ENCODE results near the gene FGF18.

DNA sequence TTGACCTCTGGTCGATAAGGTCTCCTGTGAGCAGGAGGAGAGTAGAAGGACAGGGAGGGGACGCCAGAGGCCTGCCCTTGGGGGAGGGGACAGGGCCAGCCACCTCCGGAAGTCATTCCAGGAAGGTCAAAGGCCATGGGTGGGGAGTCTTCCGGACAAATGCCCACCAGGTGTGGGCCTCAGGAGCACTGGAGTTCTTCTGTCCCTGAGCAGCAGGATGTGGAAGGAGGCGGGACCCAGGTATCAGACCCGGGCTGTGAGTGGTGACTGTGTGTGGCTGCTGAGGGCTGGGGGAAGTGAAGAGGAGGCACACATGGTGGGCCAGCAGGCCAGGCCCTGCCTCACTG lies 13.9 kb downstream of the FGF18 start:
- TF ChIP-seq, protein P1, sequence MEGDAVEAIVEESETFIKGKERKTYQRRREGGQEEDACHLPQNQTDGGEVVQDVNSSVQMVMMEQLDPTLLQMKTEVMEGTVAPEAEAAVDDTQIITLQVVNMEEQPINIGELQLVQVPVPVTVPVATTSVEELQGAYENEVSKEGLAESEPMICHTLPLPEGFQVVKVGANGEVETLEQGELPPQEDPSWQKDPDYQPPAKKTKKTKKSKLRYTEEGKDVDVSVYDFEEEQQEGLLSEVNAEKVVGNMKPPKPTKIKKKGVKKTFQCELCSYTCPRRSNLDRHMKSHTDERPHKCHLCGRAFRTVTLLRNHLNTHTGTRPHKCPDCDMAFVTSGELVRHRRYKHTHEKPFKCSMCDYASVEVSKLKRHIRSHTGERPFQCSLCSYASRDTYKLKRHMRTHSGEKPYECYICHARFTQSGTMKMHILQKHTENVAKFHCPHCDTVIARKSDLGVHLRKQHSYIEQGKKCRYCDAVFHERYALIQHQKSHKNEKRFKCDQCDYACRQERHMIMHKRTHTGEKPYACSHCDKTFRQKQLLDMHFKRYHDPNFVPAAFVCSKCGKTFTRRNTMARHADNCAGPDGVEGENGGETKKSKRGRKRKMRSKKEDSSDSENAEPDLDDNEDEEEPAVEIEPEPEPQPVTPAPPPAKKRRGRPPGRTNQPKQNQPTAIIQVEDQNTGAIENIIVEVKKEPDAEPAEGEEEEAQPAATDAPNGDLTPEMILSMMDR (IDR thresholded peaks at IDR 0.05): no peak
- no peak for TF ChIP-seq POLR2AphosphoS5 (IDR thresholded peaks at IDR 0.05)
- TF ChIP-seq POLR2A (IDR thresholded peaks at IDR 0.05): no peak
- TF ChIP-seq EP300 (IDR thresholded peaks at IDR 0.05): no peak

Measured in sigmoid colon (tissue), 4 donors.